Activated CD8-positive, alpha-beta memory T cell treated with anti-CD3 and anti-CD28 coated beads, Interleukin-2, amount 50 U/mL, for 1 hour (primary cell): Measurements from ENCODE around the gene SPRED1.

ENCODE experiments used
- DNase-seq: peaks from one replicate; pipeline ENCODE4 v3.0.0-alpha.2; 2020; ENCODE audit errors: extremely low read depth

The SPRED1 gene

GRCh38 chr15:38281031-38281430, 28.4 kb downstream of the SPRED1 start:
- DNase-seq = no peak

- DNase-seq = no peak
These were observed 30.4 kb downstream of the SPRED1 start for GRCh38 chr15:38283010-38283409.

DNA sequence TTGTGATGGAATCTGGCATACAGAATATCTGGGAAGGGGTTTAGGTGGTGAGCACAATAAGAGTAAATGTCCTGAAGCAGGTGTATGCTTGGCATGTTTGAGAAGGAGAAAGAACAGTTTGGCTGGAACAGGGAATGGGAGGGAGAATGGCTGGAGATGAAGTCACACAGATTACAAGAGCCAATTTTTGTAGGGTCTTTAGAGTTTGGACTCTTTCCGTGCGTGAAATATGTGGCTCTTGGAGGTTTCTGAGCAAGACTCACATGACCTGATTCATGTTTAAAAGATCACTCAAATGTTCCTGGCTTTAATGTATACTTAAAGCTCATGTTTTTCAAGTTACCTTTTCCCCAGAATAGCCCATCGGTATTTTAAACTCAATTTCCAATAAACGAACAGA, 32.8 kb downstream of the SPRED1 start:
- DNase-seq = no peak

GRCh38 chr15:38294126-38294525, 41.5 kb downstream of the SPRED1 start:
- no peak for DNase-seq

- DNase-seq = no peak
These were observed 45.2 kb downstream of the SPRED1 start for GRCh38 chr15:38297623-38298388.

- DNase-seq = no peak
These were observed 46.6 kb downstream of the SPRED1 start for GRCh38 chr15:38299216-38299615.

GRCh38 chr15:38300395-38300794, 47.8 kb downstream of the SPRED1 start:
- DNase-seq = no peak

DNA sequence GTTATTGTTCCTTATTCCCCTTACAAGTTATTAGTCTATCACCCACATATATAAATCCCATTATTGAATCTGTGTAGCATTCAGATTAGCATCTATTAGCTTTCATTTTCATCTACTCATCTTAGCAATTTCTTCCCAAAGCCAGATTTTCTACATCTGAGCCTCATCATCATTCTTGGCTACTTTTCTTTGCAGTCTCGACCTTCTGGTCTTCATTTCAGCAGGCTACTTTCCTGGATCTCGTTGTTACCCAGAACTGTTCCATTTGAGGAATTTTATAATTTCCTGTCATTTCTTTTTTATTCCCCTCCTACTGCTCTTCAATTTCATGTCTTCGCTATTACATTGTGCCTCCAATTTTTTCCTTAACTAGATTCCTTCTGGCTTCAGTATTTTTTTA, 51.8 kb downstream of the SPRED1 start:
- no peak for DNase-seq

DNA sequence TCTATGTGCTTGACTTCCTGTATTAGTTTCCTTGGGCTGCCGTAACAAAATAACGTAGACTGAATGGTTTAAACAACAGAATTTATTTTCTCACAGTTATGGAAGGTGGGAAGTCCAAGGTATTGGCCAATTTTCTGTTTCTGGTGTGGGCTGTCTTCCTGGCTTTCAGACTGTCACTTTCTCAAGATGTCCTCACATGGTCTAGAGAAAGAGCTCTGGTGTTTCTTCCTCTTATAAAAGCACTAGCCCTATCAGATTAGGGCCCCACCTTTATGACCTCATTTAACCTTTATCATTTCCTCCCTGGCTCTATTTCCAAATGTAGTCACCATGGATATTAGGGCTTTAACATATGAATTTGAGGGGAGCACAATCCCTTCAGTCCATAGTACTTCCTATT, 54.6 kb downstream of the SPRED1 start:
- DNase-seq = no peak

DNA sequence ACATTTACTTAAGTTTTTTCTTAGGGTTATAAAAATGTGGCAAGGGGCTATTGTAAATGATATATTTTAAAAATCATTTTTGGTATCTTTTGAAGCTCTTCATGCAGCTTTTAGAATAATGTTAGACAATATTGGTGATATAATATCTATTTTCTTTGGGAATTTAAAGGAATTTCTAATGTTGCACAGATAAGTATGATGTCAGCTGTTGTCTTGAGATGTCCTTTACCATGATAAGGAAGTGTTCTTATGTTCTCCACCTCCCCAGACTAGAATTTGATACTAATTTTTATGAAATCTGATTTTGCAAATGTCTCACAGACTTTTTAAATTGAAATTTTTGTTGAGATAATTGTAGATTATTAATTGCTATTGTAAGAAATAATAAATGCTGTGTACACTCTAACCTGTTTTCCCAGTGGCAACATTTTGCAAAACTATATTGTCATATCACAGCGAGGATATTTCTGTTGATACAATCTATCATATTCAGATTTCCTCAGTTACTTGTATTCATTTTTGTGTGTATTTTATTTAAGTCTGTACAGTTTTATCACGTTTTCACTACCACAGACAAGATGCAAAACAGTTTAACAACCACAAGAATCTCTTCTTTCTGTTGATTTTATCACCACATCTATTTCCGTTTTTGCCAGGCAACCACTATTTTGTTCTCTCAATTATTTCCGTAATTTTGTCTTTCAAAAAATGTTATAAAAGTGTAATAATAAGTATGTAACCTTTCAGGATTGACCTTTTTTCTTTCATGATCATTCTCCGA, 55.4 kb downstream of the SPRED1 start:
- no peak for DNase-seq

DNA sequence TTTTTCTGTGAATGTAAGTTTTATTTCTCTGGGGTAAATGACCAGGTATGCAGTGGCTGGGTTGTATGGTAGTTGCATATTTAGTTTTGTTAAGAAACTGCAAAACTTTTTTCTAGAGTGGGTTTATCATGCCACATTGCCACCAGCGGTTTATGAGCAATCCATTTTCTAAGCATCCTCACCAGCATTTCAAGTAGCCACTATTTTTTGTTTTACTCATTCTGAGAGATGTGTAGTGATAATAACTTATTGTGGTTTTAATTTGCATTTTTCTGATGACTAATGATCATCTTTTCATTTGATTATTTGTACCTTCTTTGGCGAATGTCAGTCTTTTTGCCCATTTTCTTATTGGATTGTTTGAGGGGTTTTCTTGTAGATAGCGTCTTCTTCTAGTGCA, 56.2 kb downstream of the SPRED1 start:
- no peak for DNase-seq

- no peak for DNase-seq
These were observed 59.6 kb downstream of the SPRED1 start for GRCh38 chr15:38312190-38312589.

DNA sequence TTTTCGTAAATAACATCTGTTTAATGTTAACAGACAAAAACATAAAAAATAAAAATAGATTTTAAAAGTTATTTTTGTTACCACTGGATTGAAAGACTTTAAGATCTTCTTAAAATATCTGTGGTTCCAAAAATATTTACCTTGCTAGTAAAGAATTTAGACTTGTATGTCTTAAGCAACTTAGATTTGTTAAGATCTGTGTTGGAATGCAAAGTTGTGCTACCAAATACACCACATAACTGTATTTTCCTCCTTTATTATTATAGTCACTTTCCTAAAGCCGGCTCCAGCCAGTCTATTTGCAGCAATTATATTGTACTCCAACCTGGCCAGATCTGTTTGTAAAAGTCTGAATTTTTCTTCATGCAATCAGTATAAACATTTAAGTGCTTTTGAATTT, 63.7 kb downstream of the SPRED1 start:
- no peak for DNase-seq

GRCh38 chr15:38320181-38320580, 67.5 kb downstream of the SPRED1 start:
- no peak for DNase-seq

GRCh38 chr15:38320866-38321265, 68.2 kb downstream of the SPRED1 start:
- DNase-seq = no peak

- DNase-seq = no peak
These were observed 71.3 kb downstream of the SPRED1 start for GRCh38 chr15:38323895-38324294.

DNA sequence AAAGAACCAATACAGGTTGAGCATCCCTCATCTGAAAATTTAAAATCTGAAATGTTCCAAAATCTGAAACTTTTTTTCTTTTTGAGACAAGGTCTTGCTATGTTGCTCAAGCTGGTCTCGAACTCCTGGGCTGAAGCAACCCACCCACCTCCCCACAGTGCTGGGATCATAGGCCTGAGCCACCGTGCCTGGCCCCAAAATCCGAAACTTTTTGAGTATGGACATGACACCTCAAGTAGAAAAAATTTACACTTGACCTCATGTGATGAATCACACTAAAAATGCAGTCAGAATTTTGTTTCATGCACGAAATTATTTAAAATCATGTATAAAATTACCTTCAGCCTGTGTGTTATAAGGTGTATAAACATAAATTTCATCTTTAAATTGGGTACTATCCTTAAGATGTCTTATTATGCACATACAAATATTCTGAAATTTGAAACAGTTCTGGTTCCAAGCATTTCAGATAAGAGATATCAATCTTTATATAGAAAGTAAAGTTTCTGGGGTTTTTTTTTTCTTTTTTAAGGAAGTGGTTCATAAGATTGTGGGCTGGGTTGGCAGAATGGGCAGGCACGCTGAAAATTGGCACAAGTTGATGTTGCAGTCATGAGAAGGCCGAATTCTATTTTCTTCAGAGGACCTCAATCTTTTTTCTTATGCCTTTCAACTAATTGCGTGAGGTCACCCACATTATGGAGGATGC, 72.5 kb downstream of the SPRED1 start:
- no peak for DNase-seq

GRCh38 chr15:38325648-38325990, 73.0 kb downstream of the SPRED1 start:
- DNase-seq = no peak

- DNase-seq = no peak
These were observed 80.1 kb downstream of the SPRED1 start for GRCh38 chr15:38332711-38333110.

DNA sequence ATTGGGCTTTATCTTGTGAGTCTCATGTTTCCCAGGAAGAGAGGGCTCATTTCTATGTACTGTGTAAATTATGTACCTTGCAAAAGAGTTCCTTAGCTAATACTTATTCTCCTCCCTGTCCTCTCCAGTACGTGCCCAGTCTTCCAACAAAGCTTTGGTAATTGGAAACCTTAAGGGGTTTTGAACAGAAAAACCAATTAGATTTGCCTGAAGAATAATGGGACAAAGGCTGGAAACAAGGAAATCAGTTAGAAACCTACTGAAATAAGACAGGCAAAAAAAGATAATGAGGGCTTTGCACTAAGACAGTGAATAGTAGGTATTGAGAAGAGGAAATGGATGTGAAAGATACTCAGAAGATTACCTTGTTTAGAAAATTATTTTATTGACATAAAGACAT, 82.5 kb downstream of the SPRED1 start:
- no peak for DNase-seq

- no peak for DNase-seq
These were observed 91.7 kb downstream of the SPRED1 start for GRCh38 chr15:38344351-38344750.

- DNase-seq = no peak
These were observed 96.6 kb downstream of the SPRED1 start for GRCh38 chr15:38349251-38349650.

DNA sequence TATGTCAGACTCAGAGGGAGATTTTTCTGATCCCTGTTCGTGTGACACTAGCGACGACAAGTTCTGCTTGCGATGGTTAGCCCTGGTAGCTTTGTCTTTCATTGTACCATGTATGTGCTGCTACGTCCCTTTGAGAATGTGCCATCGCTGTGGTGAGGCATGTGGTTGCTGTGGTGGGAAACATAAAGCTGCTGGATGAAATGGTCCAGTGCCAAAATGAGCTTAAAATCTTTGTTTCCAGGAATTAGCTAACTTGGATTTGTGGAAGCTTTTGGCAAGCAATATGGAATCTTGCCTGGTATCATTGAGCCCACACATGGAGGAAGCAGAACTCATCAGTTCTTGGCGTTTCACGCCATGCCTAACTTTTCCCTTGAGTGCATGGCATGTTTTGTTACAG, 98.8 kb downstream of the SPRED1 start:
- DNase-seq = no peak
